ENCODE data around the gene TRPT1.

DNA sequence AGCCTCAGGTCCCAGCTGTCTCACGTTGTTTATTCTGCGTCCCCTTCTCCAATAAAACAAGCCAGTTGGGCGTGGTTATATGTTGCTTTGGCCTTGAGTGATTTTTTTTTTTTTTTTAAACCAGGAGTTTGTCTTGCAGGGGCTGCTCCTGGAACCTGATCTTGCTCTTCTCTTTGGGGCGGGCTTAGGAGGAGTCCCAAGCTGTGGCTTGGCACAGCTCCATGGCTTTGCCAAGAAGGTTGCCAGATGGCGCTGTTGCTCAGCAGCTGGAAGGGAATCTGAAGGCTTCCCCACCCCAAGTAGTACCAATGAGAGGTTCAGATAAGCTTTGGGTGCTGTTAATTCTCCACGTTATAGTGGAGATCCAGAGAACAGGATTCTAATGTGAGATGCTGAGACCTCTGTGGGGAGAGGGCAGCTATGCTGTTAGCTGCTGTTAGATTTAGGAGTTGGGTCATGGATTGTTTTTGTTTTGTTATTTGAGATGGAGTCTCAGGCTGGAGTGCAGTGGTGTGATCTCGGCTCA, 21.5 kb downstream of the TRPT1 start:
- TF ChIP-seq, protein P1, sequence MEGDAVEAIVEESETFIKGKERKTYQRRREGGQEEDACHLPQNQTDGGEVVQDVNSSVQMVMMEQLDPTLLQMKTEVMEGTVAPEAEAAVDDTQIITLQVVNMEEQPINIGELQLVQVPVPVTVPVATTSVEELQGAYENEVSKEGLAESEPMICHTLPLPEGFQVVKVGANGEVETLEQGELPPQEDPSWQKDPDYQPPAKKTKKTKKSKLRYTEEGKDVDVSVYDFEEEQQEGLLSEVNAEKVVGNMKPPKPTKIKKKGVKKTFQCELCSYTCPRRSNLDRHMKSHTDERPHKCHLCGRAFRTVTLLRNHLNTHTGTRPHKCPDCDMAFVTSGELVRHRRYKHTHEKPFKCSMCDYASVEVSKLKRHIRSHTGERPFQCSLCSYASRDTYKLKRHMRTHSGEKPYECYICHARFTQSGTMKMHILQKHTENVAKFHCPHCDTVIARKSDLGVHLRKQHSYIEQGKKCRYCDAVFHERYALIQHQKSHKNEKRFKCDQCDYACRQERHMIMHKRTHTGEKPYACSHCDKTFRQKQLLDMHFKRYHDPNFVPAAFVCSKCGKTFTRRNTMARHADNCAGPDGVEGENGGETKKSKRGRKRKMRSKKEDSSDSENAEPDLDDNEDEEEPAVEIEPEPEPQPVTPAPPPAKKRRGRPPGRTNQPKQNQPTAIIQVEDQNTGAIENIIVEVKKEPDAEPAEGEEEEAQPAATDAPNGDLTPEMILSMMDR (IDR thresholded peaks at IDR 0.05), result peak; percentile 42 to 87 (median 85)
- TF ChIP-seq POLR2A (IDR thresholded peaks at IDR 0.05), result no peak
